SJSA1 (cell line): ENCODE data around the gene CCDC152. TPM values are rescaled to one million over a fixed set of nuclear protein-coding genes. Genes with fewer than 3 reads are reported as not detected.
"Not testable (repeated sequence)": the region's sequence is repeated elsewhere in the genome, so short reads cannot be mapped to it uniquely, and the experiment has no call there.

Experiments
- DNase-seq, 2 experiments: peaks; one replicate each; pipeline ENCODE4 v3.0.0-alpha.2; 2015 to 2020; ENCODE audit warnings: low spot score in 2 of 2, low read depth in 1 of 2
- H3K27ac ChIP-seq: fragments of 250-450 bp; sonication (Bioruptor Pico); 2 replicates; pipeline ENCODE4 v1.5.1; 2020; ENCODE audit warnings: mild to moderate bottlenecking, moderate library complexity
- H3K27me3 ChIP-seq: fragments of 250-450 bp; sonication (Bioruptor Pico); replicated peaks from 2 replicates; pipeline ENCODE4 v1.5.1; 2020; ENCODE audit warnings: mild to moderate bottlenecking, moderate library complexity
- H3K36me3 ChIP-seq: fragments of 250-450 bp; sonication (Bioruptor Pico); 2 replicates; pipeline ENCODE4 v1.5.1; 2020; ENCODE audit warnings: mild to moderate bottlenecking
- H3K4me1 ChIP-seq: fragments of 250-450 bp; sonication (Bioruptor Pico); replicated peaks from 2 replicates; pipeline ENCODE4 v1.6.1; 2021; ENCODE audit warnings: mild to moderate bottlenecking
- H3K4me3 ChIP-seq: fragments of 250-450 bp; sonication (Bioruptor Pico); 2 replicates; pipeline ENCODE4 v1.5.1; 2020; ENCODE audit warnings: mild to moderate bottlenecking
- H3K9me3 ChIP-seq: fragments of 250-450 bp; sonication (Bioruptor Pico); replicated peaks from 2 replicates; pipeline ENCODE4 v1.5.1; 2020; ENCODE audit warnings: mild to moderate bottlenecking
- total RNA-seq: library from RNA; depleted of rRNA; stranded (reverse); fragments of >200 nt; shearing (Covaris generic); gene quantifications from 2 replicates; pipeline ENCODE4 v1.2.3, GENCODE V29; 2014; rRNA removed

Gene CCDC152, protein sequence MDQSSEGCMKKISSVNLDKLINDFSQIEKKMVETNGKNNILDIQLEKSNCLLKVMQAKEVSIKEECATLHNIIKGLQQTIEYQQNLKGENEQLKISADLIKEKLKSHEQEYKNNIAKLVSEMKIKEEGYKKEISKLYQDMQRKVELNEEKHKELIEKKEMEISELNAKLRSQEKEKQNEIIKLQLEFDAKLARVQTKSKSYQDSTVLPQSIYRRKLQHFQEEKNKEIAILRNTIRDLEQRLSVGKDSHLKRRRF
- not detected in 2 replicates for total RNA-seq

DNA sequence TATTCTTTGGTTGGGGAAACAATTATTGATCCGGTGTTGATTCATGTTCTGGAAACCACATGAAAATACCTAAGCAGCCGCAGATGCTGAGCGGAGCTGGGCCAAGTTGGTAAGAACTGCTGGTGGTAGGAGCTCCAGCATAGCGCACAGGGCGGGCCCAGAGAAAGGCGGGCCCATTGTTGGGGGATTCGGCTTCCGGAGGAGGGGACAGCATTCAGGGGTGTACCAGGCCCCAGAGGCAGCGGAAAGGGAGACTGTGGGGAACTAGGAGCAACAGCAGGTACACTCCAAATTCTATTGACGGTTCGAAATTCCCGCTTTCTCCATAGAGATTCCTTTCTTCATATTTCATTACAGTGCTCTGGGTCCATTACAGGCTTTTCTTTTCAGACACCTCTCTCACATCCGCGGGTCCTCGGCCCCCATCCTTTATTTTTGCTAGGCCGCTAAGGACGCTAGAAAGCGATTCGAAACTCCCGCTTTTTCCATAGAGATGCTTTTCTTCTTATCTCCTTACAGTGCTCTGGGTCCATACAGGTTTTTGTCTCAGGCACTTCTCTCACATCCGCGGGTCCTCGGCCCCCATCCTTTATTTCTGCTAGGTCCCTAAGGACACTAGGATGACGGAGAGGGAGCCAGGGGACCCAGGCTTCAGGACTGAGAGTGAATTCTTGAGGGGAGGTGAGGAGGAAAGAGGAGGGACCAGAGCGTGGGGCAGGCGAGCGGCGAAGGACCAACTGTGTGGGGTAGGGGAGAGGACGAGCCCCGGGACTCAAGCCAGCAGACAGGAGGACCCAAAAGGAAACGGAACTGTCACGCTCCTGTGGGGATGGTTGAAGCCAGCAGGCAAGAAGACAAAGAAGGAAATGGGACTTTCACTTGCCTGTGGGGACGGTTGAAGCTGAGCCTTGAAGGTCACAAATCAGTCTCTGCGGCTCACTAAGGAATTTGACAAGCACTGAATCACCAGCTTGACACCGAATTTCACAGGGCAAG lies at the start of gene CCDC152:
Gene CCDC152 (plus strand): TSS at position 213 of the 996 bp plus-strand sequence. CDS start 2,304 bp downstream, outside the sequence.
- no peaks in the 10 kb centered on the region for H3K9me3 ChIP-seq
- H3K36me3 ChIP-seq, result no peaks in the 10 kb centered on the region
- no peak for DNase-seq
- H3K27me3 ChIP-seq, result no peaks in the 10 kb centered on the region
- H3K27ac ChIP-seq, result no peak within 1 kb of the TSS
- no peaks in the 10 kb centered on the region for H3K4me1 ChIP-seq
- H3K4me3 ChIP-seq, result no peak within 1 kb of the TSS

DNA sequence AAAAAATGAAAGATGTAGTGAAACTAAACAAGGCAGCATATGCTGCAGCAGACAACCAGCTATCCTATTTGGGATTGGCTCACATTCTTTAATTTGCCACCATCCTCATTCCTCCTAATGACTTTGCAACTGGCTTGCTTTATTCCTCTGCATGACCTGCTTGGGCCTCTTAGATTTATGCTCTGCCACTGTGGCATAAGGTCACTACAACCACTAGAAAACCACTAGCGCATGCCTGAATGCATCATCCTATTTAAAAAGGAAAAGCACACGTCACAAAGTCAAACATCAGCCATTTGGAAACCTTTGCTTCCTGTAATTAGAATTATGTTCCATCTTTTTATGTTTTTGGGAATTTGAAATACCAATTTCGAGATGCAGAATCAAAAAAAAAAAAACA lies 40.8 kb upstream of the CCDC152 start:
- Histone ChIP-seq H3K36me3 (no peaks in the 10 kb centered on the region), H3K4me1 (no peaks in the 10 kb centered on the region)
- DNase-seq, result no peak

DNA sequence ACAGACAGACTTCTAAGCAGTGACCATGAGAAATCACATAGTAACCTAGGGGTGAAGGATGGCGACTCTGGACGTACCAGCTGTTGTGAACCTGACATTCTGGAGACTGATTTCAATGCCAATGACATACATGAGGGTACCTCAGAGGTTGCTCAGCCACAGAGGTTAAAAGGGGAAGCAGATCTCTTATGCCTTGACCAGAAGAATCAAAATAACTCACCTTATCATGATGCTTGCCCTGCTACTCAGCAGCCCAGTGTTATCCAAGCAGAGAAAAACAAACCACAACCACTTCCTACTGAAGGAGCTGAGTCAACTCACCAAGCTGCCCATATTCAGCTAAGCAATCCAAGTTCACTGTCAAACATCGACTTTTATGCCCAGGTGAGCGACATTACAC lies 38.0 kb upstream of the CCDC152 start:
- H3K27me3 ChIP-seq, result no peaks in the 10 kb centered on the region; the same call in 1 of the 2 replicates
- H3K4me3 ChIP-seq, result no peak overlapping the region
- H3K36me3 ChIP-seq, result no peaks in the 10 kb centered on the region
- H3K27ac ChIP-seq, result no peak overlapping the region
- DNase-seq, result no peak
- no peaks in the 10 kb centered on the region for H3K4me1 ChIP-seq
- no peaks in the 10 kb centered on the region for H3K9me3 ChIP-seq

More for the DNA sequence above, 40.8 kb upstream of the CCDC152 start:
- Histone ChIP-seq H3K4me3 (no peak overlapping the region), H3K27ac (no peak overlapping the region), H3K9me3 (no peaks in the 10 kb centered on the region), H3K27me3 (no peaks in the 10 kb centered on the region; the same call in 1 of the 2 replicates)

DNA sequence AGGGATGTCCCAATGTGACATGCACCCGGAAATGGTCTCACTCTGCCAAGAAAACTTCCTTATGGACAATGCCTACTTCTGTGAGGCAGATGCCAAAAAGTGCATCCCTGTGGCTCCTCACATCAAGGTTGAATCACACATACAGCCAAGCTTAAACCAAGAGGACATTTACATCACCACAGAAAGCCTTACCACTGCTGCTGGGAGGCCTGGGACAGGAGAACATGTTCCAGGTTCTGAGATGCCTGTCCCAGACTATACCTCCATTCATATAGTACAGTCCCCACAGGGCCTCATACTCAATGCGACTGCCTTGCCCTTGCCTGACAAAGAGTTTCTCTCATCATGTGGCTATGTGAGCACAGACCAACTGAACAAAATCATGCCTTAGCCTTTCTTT lies 37.6 kb upstream of the CCDC152 start:
- no peaks in the 10 kb centered on the region for H3K4me1 ChIP-seq
- no peak overlapping the region for H3K27ac ChIP-seq
- DNase-seq, result no peak

DNA sequence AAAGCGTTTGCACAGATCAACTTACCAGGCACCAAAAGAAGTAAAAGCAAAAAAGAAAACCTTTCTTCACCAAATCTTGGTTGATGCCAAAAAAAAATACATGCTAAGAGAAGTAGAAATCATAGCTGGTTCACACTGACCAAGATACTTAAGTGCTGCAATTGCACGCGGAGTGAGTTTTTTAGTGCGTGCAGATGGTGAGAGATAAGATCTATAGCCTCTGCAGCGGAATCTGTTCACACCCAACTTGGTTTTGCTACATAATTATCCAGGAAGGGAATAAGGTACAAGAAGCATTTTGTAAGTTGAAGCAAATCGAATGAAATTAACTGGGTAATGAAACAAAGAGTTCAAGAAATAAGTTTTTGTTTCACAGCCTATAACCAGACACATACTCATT lies 36.4 kb upstream of the CCDC152 start:
- Histone ChIP-seq H3K9me3 (no peaks in the 10 kb centered on the region), H3K4me1 (no peaks in the 10 kb centered on the region), H3K27me3 (no peaks in the 10 kb centered on the region; the same call in 1 of the 2 replicates), H3K4me3 (no peak overlapping the region), H3K27ac (no peak overlapping the region), H3K36me3 (no peaks in the 10 kb centered on the region)
- no peak for DNase-seq

More for the DNA sequence above, 37.6 kb upstream of the CCDC152 start:
- no peak overlapping the region for H3K4me3 ChIP-seq
- H3K36me3 ChIP-seq, result no peaks in the 10 kb centered on the region
- no peaks in the 10 kb centered on the region; the same call in 1 of the 2 replicates for H3K27me3 ChIP-seq
- no peaks in the 10 kb centered on the region for H3K9me3 ChIP-seq

DNA sequence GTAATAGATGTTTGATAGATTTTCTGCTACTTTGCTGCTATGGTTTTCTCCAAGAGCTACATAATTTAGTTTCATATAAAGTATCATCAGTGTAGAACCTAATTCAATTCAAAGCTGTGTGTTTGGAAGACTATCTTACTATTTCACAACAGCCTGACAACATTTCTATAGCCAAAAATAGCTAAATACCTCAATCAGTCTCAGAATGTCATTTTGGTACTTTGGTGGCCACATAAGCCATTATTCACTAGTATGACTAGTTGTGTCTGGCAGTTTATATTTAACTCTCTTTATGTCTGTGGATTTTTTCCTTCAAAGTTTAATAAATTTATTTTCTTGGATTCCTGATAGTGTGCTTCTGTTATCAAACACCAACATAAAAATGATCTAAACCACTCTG lies 35.1 kb upstream of the CCDC152 start:
- H3K27me3 ChIP-seq, result no peaks in the 10 kb centered on the region; the same call in 1 of the 2 replicates
- H3K9me3 ChIP-seq, result no peaks in the 10 kb centered on the region
- DNase-seq, result no peak
- no peak overlapping the region for H3K27ac ChIP-seq
- H3K4me3 ChIP-seq, result no peak overlapping the region
- H3K36me3 ChIP-seq, result no peaks in the 10 kb centered on the region
- no peaks in the 10 kb centered on the region for H3K4me1 ChIP-seq

DNA sequence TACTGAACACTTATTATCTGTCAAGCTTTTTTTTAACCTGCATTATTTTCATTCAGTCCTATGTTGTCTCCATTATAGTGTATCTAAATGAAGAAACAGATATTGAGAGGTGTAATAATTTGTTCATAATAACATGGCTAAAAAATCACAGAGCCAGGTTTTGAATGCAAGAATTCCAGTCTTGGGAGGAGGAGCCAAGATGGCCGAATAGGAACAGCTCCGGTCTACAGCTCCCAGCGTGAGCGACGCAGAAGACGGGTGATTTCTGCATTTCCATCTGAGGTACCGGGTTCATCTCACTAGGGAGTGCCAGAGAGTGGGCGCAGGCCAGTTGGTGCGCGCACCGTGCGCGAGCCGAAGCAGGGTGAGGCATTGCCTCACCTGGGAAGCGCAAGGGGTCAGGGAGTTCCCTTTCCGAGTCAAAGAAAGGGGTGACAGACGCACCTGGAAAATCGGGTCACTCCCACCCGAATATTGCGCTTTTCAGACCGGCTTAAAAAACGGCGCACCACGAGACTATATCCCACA lies 22.0 kb upstream of the CCDC152 start:
- H3K27ac ChIP-seq, H3K9me3 ChIP-seq, DNase-seq, H3K4me1 ChIP-seq, H3K27me3 ChIP-seq, H3K4me3 ChIP-seq, H3K36me3 ChIP-seq: not testable (repeated sequence)

DNA sequence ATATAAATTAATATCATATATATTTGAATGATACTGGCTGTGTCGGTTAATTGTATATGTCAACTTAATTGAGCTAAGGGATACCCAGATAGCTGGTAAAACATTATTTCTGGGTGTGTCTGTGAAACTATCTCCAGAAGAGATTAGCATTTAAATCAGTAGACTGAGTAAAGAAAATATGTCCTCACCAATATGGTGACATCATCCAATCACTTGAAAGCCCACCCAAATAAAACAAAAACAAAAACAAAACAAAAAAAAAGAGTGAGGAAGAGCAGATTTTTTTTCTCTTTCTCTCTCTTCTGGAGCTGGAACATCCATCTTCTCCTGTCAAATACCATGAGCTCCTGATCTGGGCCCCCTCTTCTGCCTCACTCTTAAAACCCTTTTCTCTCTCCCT lies 15.7 kb upstream of the CCDC152 start:
- no peaks in the 10 kb centered on the region for H3K9me3 ChIP-seq
- H3K27me3 ChIP-seq, result no peaks in the 10 kb centered on the region
- DNase-seq, result no peak
- H3K27ac ChIP-seq, result no peak overlapping the region
- H3K36me3 ChIP-seq, result no peaks in the 10 kb centered on the region
- H3K4me1 ChIP-seq, result no peaks in the 10 kb centered on the region
- no peak overlapping the region for H3K4me3 ChIP-seq

DNA sequence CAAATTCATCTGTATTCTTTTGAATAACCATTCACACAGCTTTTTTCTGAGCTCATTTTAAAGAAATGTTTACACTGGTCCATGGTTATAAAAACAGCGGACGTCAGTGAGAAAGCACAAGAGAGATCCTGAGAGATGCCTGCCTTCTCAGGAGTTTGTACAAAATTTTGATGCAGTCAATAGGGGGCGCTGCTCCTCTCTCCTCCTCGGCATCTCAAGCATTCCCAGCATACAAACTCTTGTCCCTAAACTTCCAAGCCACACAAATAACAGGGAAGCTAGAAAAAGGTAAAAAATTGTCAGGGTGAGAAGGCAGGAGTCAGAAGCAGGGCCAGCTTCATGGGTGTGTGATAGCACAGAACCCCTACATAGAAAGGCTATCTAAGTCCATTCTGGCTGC lies 11.2 kb upstream of the CCDC152 start:
- DNase-seq, result no peak
- H3K4me1 ChIP-seq, result no peaks in the 10 kb centered on the region
- H3K4me3 ChIP-seq, result no peak overlapping the region
- no peak overlapping the region for H3K27ac ChIP-seq
- no peaks in the 10 kb centered on the region for H3K9me3 ChIP-seq
- H3K27me3 ChIP-seq, result no peaks in the 10 kb centered on the region
- H3K36me3 ChIP-seq, result no peaks in the 10 kb centered on the region

DNA sequence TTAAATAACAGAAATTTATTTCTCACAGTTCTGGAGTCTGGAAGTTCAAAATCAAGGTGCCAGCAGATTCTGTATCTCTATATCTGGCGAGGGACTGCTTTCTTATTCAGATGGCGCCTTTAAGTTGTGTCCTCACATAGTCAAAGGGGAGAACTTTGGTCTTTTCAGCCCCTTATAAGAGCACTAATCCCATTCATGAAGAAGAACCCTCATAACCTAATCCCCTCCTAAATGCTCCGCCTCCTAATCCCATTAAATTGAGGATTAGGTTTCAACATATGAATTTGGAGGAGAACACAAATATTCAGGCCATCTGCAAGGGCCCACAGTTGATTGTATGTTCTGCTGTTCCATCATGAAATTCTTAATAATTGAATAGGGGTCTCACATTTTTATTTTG lies 10.8 kb upstream of the CCDC152 start:
- Histone ChIP-seq H3K9me3 (no peaks in the 10 kb centered on the region), H3K36me3 (no peaks in the 10 kb centered on the region), H3K27ac (no peak overlapping the region), H3K27me3 (no peaks in the 10 kb centered on the region), H3K4me1 (no peaks in the 10 kb centered on the region), H3K4me3 (no peak overlapping the region)
- DNase-seq, result no peak

DNA sequence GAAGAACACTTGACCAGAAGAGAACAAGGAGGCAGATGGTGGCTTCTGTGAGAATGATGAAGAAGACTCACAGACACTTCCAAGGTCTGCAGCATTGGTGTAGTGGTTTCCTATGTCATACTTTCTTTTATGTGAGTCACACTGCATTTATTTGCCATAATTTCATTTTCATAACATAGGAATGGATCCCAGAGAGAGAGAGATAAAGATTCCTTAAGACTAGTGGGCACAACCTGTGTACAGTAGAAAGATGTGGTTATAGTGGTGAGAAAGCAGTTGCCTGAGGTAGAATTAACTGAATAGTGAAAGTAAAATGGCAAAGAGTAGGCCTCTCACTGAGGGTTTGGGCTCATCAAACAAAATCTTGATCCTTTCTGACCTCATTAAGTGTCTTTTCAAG lies 7.6 kb upstream of the CCDC152 start:
- no peaks in the 10 kb centered on the region for H3K36me3 ChIP-seq
- H3K27ac ChIP-seq, result no peak overlapping the region
- no peaks in the 10 kb centered on the region for H3K4me1 ChIP-seq
- H3K4me3 ChIP-seq, result no peak overlapping the region
- H3K9me3 ChIP-seq, result no peaks in the 10 kb centered on the region
- H3K27me3 ChIP-seq, result no peaks in the 10 kb centered on the region
- no peak for DNase-seq

DNA sequence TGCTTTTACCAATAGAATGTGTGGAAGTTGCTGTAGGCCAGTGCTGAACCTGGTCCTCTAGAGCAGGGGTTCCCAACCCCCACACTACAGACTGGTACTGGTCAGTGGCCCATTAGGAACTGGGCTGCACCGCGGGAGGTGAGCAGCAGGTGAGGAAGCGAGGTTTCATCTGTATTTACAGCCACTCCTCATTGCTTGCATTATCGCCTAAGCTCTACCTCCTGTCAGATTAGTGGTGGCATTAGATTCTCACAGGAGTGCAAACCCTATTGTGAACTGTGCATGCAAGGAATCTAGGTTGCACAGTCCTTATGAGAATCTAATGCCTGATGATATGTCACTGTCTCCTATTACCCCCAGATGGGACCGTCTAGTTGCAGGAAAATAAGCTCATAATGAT lies 6.1 kb upstream of the CCDC152 start:
- Histone ChIP-seq H3K9me3 (no peaks in the 10 kb centered on the region), H3K36me3 (no peaks in the 10 kb centered on the region), H3K4me1 (no peaks in the 10 kb centered on the region), H3K4me3 (no peak overlapping the region), H3K27me3 (no peaks in the 10 kb centered on the region), H3K27ac (no peak overlapping the region)
- DNase-seq, result no peak

DNA sequence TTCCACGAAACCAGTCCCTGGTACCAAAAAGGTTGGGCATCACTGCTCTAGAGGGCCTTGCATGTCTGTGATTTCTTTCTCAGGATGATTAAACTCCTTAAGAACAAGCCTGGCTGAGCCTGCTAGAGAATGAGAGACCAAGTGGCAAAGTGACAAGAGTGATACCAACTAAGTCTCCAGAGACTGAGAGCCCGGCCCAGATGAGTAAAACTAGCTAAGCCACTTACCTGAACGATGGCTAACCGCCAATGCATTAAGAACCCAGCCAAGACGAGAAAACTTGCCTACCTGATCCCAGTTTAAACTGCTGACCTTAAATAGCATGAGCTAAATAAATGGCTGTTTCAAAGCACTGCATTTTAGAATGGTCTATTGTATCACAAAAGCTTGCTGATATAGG lies 5.6 kb upstream of the CCDC152 start:
- Histone ChIP-seq H3K36me3 (no peaks in the 10 kb centered on the region), H3K9me3 (no peaks in the 10 kb centered on the region), H3K4me1 (no peaks in the 10 kb centered on the region), H3K27ac (no peak overlapping the region), H3K27me3 (no peaks in the 10 kb centered on the region), H3K4me3 (no peak overlapping the region)
- DNase-seq, result no peak

DNA sequence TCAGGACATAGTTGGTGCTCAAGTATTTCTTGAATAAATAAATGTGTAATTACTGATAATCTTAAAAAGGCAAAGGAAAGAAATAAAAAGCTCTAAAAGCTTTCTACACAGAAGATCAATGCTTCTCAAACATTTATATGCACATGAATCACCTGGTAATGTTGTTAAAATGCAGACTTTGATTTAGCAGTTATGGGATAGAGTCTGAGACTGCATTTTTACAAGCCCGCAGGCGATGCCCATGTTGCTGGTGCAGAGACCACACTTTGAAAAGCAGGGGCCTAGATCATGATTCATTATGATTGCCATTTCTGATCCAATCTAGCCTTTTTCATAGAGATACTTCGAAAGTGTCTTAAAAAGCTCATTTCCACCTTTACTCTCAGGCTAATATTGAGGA lies 3.5 kb upstream of the CCDC152 start:
- no peaks in the 10 kb centered on the region for H3K27me3 ChIP-seq
- no peak overlapping the region for H3K27ac ChIP-seq
- H3K4me3 ChIP-seq, result no peak overlapping the region
- DNase-seq, result no peak
- H3K9me3 ChIP-seq, result no peaks in the 10 kb centered on the region
- no peaks in the 10 kb centered on the region for H3K4me1 ChIP-seq
- no peaks in the 10 kb centered on the region for H3K36me3 ChIP-seq
